K562 (cell line): ENCODE results near the gene TCEA3. TPM values are rescaled to one million over a fixed set of nuclear protein-coding genes. Genes with fewer than 3 reads are reported as not detected.
A peak's percentile ranks its signal among the peaks of the same experiment; 100 is the strongest.

Experiments
- FOXM1 ChIP-seq, 2 experiments: fragments of 450-650 bp in 1 of 2; sonication (generic) in 1 of 2; formaldehyde crosslinking in 1 of 2; IDR thresholded peaks; 2 replicates each; pipeline versions ENCODE4 v1.6.1 to v1.9.0; 2017 to 2022; ENCODE audit warnings: low read depth in 2 of 2, mild to moderate bottlenecking in 2 of 2, missing genetic modification reagents in 1 of 2, moderate library complexity in 1 of 2
- KLF16 ChIP-seq: IDR thresholded peaks from 2 replicates; pipeline ENCODE4 v1.6.1; 2016; ENCODE audit warnings: antibody characterized with exemption
- MYBL2 ChIP-seq, 2 experiments: fragments of 450-650 bp in 1 of 2; sonication (generic) in 1 of 2; formaldehyde crosslinking in 1 of 2; IDR thresholded peaks; 2 replicates each; pipeline versions ENCODE4 v1.6.1 to v1.8.1; 2017 to 2022; ENCODE audit warnings: borderline replicate concordance in 1 of 2, inconsistent platforms in 1 of 2, low read depth in 1 of 2, mild to moderate bottlenecking in 1 of 2, missing genetic modification reagents in 1 of 2, moderate library complexity in 1 of 2
- NFIX ChIP-seq: fragments of 250-450 bp; sonication (Bioruptor Pico); IDR thresholded peaks from 2 replicates; pipeline ENCODE4 v1.4.0; 2020; ENCODE audit warnings: low read depth, mild to moderate bottlenecking, moderate library complexity
- polyA plus RNA-seq, 8 experiments: library from polyadenylated mRNA; depleted of rRNA in 4 of 8; stranded (reverse) in 5 of 8; unstranded in 3 of 8; fragments of >200 nt; fragmentation: Nextera tagmentation in 2 of 8; fragmentation: Illumina TruSeq in 1 of 8; extraction: Ambion mirVana in 2 of 8; extraction: Trizol in 1 of 8; gene quantifications; 2 replicates each; pipeline versions ENCODE4 v1.2.1 to v1.2.3, GENCODE V29; 2011 to 2014; ENCODE audit warnings: inconsistent platforms in 1 of 8, missing spikeins in 1 of 8
- total RNA-seq, 7 experiments: library from RNA; depleted of rRNA in 6 of 7; stranded (reverse); fragments of >200 nt in 6 of 7; fragmentation: Illumina TruSeq in 2 of 7; extraction: Trizol in 2 of 7; gene quantifications; 2 replicates each; pipeline versions ENCODE4 v1.2.1 to v1.2.3, GENCODE V29; 2011 to 2021; ENCODE audit warnings: low replicate concordance in 1 of 7
- TF ChIP-seq, protein P1 (sequence below): sonication (generic); formaldehyde crosslinking; IDR thresholded peaks from 2 replicates; pipeline ENCODE4 v1.8.1; 2023; ENCODE audit warnings: mild to moderate bottlenecking, missing genetic modification reagents
- TF ChIP-seq, protein P2 (sequence below): fragments of 250-450 bp; sonication (Bioruptor Pico); IDR thresholded peaks from 2 replicates; pipeline ENCODE4 v1.5.0; 2022; ENCODE audit warnings: mild to moderate bottlenecking
- TF ChIP-seq, protein P3 (sequence below): fragments of 450-650 bp; IDR thresholded peaks from 2 replicates; pipeline ENCODE4 v1.6.1; 2017; ENCODE audit warnings: antibody characterized with exemption
- TF ChIP-seq, protein P4 (sequence below): fragments of 450-650 bp; IDR thresholded peaks from 2 replicates; pipeline ENCODE4 v1.6.1; 2018; ENCODE audit not compliant: partially characterized antibody
- TF ChIP-seq, protein P5 (sequence below): fragments of 250-450 bp; sonication (Bioruptor Pico); IDR thresholded peaks from 2 replicates; pipeline ENCODE4 v1.5.0; 2020; ENCODE audit warnings: mild to moderate bottlenecking, borderline replicate concordance
- TF ChIP-seq, protein P6 (sequence below): fragments of 450-650 bp; IDR thresholded peaks from 2 replicates; pipeline ENCODE4 v1.6.1; 2017; ENCODE audit warnings: mild to moderate bottlenecking, moderate library complexity

The TCEA3 gene
- total and polyA plus RNA-seq, 9 of the 15 experiments (the other 6 are each of a cell fraction or from before 2014, with no cell fraction given), result 0.03 to 0.55 (median 0.36) TPM

DNA sequence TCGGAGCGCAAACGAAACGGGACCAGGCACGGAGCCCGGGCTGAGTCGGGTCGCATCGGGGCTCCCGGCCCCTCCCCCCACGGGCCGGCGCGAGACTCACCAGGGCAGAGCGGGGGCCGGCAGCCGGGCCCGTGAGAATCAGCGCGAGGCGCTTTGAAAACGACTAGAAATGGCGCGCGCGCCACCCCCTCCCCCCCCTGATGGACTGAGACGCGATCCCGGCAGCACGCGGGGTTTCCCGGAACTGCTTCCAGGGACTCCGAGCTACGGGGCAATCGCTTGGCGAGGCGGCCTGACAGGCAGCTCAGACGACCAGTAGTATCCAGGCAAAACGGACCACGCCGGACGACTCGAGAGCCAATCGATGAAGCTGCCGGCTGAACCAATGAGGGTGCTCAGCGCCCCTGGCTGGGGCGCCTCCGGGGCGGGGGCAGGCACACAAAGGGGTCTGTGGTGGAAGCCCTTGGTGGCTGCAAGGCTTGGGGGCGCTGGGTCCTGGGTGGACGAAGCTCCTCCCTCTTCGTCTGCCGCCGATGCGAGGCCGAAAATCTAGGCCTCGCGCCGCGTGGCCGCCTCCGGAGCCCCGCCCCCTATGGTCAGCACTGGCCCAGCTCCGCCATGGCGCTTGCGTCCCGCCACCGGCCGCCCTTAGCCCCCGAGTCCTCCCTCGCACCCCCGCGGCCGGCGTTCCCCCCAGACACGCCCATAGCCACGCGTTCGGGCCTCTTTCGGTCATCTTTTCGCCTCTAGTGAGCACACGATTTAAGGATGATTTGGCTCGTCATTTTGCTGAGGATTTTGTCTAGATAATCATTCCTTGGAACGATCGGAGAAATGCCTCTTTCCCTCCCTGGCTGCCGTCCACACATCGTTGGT lies 80.2 kb downstream of the TCEA3 start, which contains the start of gene HNRNPR (continued):
- TF ChIP-seq, protein P1, sequence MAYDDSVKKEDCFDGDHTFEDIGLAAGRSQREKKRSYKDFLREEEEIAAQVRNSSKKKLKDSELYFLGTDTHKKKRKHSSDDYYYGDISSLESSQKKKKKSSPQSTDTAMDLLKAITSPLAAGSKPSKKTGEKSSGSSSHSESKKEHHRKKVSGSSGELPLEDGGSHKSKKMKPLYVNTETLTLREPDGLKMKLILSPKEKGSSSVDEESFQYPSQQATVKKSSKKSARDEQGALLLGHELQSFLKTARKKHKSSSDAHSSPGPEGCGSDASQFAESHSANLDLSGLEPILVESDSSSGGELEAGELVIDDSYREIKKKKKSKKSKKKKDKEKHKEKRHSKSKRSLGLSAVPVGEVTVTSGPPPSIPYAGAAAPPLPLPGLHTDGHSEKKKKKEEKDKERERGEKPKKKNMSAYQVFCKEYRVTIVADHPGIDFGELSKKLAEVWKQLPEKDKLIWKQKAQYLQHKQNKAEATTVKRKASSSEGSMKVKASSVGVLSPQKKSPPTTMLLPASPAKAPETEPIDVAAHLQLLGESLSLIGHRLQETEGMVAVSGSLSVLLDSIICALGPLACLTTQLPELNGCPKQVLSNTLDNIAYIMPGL, result no peak; the same call in 1 of the 2 replicates
- TF ChIP-seq, protein P2, sequence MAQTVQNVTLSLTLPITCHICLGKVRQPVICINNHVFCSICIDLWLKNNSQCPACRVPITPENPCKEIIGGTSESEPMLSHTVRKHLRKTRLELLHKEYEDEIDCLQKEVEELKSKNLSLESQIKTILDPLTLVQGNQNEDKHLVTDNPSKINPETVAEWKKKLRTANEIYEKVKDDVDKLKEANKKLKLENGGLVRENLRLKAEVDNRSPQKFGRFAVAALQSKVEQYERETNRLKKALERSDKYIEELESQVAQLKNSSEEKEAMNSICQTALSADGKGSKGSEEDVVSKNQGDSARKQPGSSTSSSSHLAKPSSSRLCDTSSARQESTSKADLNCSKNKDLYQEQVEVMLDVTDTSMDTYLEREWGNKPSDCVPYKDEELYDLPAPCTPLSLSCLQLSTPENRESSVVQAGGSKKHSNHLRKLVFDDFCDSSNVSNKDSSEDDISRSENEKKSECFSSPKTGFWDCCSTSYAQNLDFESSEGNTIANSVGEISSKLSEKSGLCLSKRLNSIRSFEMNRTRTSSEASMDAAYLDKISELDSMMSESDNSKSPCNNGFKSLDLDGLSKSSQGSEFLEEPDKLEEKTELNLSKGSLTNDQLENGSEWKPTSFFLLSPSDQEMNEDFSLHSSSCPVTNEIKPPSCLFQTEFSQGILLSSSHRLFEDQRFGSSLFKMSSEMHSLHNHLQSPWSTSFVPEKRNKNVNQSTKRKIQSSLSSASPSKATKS (CRISPR knock-in tag), result peak; percentile 13; the same call in 1 of the 2 replicates
- TF ChIP-seq NFIX (CRISPR knock-in tag), result no peak
- TF ChIP-seq, protein P3, sequence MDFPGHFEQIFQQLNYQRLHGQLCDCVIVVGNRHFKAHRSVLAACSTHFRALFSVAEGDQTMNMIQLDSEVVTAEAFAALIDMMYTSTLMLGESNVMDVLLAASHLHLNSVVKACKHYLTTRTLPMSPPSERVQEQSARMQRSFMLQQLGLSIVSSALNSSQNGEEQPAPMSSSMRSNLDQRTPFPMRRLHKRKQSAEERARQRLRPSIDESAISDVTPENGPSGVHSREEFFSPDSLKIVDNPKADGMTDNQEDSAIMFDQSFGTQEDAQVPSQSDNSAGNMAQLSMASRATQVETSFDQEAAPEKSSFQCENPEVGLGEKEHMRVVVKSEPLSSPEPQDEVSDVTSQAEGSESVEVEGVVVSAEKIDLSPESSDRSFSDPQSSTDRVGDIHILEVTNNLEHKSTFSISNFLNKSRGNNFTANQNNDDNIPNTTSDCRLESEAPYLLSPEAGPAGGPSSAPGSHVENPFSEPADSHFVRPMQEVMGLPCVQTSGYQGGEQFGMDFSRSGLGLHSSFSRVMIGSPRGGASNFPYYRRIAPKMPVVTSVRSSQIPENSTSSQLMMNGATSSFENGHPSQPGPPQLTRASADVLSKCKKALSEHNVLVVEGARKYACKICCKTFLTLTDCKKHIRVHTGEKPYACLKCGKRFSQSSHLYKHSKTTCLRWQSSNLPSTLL, result no peak
- TF ChIP-seq, protein P4, sequence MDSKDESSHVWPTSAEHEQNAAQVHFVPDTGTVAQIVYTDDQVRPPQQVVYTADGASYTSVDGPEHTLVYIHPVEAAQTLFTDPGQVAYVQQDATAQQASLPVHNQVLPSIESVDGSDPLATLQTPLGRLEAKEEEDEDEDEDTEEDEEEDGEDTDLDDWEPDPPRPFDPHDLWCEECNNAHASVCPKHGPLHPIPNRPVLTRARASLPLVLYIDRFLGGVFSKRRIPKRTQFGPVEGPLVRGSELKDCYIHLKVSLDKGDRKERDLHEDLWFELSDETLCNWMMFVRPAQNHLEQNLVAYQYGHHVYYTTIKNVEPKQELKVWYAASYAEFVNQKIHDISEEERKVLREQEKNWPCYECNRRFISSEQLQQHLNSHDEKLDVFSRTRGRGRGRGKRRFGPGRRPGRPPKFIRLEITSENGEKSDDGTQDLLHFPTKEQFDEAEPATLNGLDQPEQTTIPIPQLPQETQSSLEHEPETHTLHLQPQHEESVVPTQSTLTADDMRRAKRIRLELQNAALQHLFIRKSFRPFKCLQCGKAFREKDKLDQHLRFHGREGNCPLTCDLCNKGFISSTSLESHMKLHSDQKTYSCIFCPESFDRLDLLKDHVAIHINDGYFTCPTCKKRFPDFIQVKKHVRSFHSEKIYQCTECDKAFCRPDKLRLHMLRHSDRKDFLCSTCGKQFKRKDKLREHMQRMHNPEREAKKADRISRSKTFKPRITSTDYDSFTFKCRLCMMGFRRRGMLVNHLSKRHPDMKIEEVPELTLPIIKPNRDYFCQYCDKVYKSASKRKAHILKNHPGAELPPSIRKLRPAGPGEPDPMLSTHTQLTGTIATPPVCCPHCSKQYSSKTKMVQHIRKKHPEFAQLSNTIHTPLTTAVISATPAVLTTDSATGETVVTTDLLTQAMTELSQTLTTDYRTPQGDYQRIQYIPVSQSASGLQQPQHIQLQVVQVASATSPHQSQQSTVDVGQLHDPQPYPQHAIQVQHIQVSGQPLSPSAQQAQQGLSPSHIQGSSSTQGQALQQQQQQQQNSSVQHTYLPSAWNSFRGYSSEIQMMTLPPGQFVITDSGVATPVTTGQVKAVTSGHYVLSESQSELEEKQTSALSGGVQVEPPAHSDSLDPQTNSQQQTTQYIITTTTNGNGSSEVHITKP, result no peak
- TF ChIP-seq, protein P5, sequence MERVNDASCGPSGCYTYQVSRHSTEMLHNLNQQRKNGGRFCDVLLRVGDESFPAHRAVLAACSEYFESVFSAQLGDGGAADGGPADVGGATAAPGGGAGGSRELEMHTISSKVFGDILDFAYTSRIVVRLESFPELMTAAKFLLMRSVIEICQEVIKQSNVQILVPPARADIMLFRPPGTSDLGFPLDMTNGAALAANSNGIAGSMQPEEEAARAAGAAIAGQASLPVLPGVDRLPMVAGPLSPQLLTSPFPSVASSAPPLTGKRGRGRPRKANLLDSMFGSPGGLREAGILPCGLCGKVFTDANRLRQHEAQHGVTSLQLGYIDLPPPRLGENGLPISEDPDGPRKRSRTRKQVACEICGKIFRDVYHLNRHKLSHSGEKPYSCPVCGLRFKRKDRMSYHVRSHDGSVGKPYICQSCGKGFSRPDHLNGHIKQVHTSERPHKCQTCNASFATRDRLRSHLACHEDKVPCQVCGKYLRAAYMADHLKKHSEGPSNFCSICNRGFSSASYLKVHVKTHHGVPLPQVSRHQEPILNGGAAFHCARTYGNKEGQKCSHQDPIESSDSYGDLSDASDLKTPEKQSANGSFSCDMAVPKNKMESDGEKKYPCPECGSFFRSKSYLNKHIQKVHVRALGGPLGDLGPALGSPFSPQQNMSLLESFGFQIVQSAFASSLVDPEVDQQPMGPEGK, result no peak
- peak; percentile 68 for TF ChIP-seq FOXM1 (IDR thresholded peaks at IDR 0.05; ENCODE audit: low read depth)
- peak; percentile 89 for TF ChIP-seq FOXM1 (CRISPR knock-in tag; IDR thresholded peaks at IDR 0.05; ENCODE audit: low read depth)
- TF ChIP-seq, protein P6, sequence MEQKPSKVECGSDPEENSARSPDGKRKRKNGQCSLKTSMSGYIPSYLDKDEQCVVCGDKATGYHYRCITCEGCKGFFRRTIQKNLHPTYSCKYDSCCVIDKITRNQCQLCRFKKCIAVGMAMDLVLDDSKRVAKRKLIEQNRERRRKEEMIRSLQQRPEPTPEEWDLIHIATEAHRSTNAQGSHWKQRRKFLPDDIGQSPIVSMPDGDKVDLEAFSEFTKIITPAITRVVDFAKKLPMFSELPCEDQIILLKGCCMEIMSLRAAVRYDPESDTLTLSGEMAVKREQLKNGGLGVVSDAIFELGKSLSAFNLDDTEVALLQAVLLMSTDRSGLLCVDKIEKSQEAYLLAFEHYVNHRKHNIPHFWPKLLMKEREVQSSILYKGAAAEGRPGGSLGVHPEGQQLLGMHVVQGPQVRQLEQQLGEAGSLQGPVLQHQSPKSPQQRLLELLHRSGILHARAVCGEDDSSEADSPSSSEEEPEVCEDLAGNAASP, result no peak
- no peak for TF ChIP-seq KLF16
- no peak for TF ChIP-seq MYBL2 (IDR thresholded peaks at IDR 0.05; ENCODE audit: low read depth)
- TF ChIP-seq MYBL2 (CRISPR knock-in tag; IDR thresholded peaks at IDR 0.05; ENCODE audit: borderline replicate concordance), result no peak
